GM12878 (cell line): ENCODE data around the gene CHMP1A. TPM values are rescaled to one million over a fixed set of nuclear protein-coding genes. Genes with fewer than 3 reads are reported as not detected.
A peak's percentile ranks its signal among the peaks of the same experiment; 100 is the strongest.

Experiments
- ATAC-seq: fragments of 200-7000 bp; cut with Tn5 transposase; 3 replicates; pipeline ENCODE4 v1.9.1; 2020; ENCODE audit warnings: mild to moderate bottlenecking, moderate library complexity
- BruUV-seq: library from RNA; stranded (reverse); fragments of 400-500 nt; replicated peaks from 2 replicates; lab custom pipeline; 2021; lab: Mats Ljungman, UMichigan
- CTCF ChIA-PET: fragments of 300-600 bp; sonication (Branson Sonifier 250); formaldehyde crosslinking; extraction: SDS; loops from one replicate; lab custom pipeline; 2021; ENCODE audit warnings: inconsistent platforms; lab: Yijun Ruan, JAX
- POLR2A ChIA-PET: fragments of 350-600 bp; formaldehyde crosslinking; extraction: SDS; loops from one replicate; lab custom pipeline; 2021; ENCODE audit warnings: inconsistent platforms; lab: Charles Lee
- RAD21 ChIA-PET: fragments of 300-600 bp; sonication (Branson Sonifier 250); formaldehyde crosslinking; loops from one replicate; lab custom pipeline; 2023; ENCODE audit warnings: antibody characterized with exemption; ENCODE audit not compliant: unreplicated experiment; lab: Charles Lee
- SMC1A ChIA-PET: fragments of 300-600 bp; sonication (Branson Sonifier 250); formaldehyde crosslinking; loops from one replicate; lab custom pipeline; 2023; ENCODE audit not compliant: unreplicated experiment, uncharacterized antibody; lab: Charles Lee
- DNase-seq: peaks from one replicate; pipeline ENCODE4 v3.0.0-alpha.2; 2011; ENCODE audit warnings: low read depth, low spot score
- FAIRE-seq: peaks from 3 replicates; lab custom pipeline; 2011; peaks lifted over from hg19 to GRCh38; lab: Jason Lieb, UNC
- H2AFZ ChIP-seq: 2 replicates; pipeline ENCODE4 v1.6.0; 2011; ENCODE audit warnings: low read depth, low read length, control low read depth; ENCODE audit not compliant: control insufficient read depth
- H3K27ac ChIP-seq: 2 replicates; pipeline ENCODE4 v1.5.1; 2011; ENCODE audit warnings: control low read depth; ENCODE audit not compliant: control insufficient read depth, insufficient read depth
- H3K27me3 ChIP-seq, 2 experiments: replicated peaks in 1 of 2; 2 replicates each; pipeline versions ENCODE4 v1.6.0 to v1.6.1; 2011; ENCODE audit warnings: low read length in 1 of 2; ENCODE audit not compliant: control insufficient read depth in 2 of 2, insufficient read depth in 2 of 2
- H3K36me3 ChIP-seq, 2 experiments: 2 replicates each; pipeline ENCODE4 v1.5.1; 2011; ENCODE audit warnings: low read length in 1 of 2; ENCODE audit not compliant: control insufficient read depth in 2 of 2, insufficient read depth in 2 of 2
- H3K4me1 ChIP-seq: 2 replicates; pipeline ENCODE4 v1.6.1; 2011; ENCODE audit warnings: mild to moderate bottlenecking, low read length, moderate library complexity, mixed read lengths; ENCODE audit not compliant: control insufficient read depth, insufficient read depth
- H3K4me2 ChIP-seq: 2 replicates; pipeline ENCODE4 v1.6.0; 2011; ENCODE audit warnings: control low read depth; ENCODE audit not compliant: control insufficient read depth, insufficient read depth
- H3K4me3 ChIP-seq: fragments of 200-600 bp; sonication (generic); 2 replicates; pipeline ENCODE4 v1.5.1; 2016
- H3K79me2 ChIP-seq: 2 replicates; pipeline ENCODE4 v1.6.0; 2011; ENCODE audit warnings: low read length; ENCODE audit not compliant: control insufficient read depth, insufficient read depth
- H3K9ac ChIP-seq: 2 replicates; pipeline ENCODE4 v1.8.0; 2011; ENCODE audit warnings: low read length, control low read depth, mixed read lengths; ENCODE audit not compliant: control insufficient read depth, insufficient read depth
- H3K9me3 ChIP-seq: replicated peaks from 3 replicates; pipeline ENCODE4 v1.5.1; 2011; ENCODE audit warnings: mild to moderate bottlenecking, low read length; ENCODE audit not compliant: control insufficient read depth, insufficient read depth
- H4K20me1 ChIP-seq: 2 replicates; pipeline ENCODE4 v1.6.0; 2011; ENCODE audit not compliant: control insufficient read depth, insufficient read depth
- E2F8 ChIP-seq: fragments of 450-650 bp; IDR thresholded peaks from 2 replicates; pipeline ENCODE4 v1.6.1; 2018; ENCODE audit warnings: mild to moderate bottlenecking, low read depth, moderate library complexity; ENCODE audit not compliant: partially characterized antibody
- EGR1 ChIP-seq, 2 experiments: IDR thresholded peaks; 1 replicate in 1 of 2; 2 replicates in 1 of 2; pipeline ENCODE4 v1.6.1; 2011 to 2012; ENCODE audit warnings: low read depth in 2 of 2, low read length in 2 of 2, borderline replicate concordance in 1 of 2, mild to moderate bottlenecking in 1 of 2, moderate library complexity in 1 of 2
- MEF2B ChIP-seq: fragments of 450-650 bp; IDR thresholded peaks from 2 replicates; pipeline ENCODE4 v1.6.1; 2018; ENCODE audit warnings: mild to moderate bottlenecking, moderate library complexity; ENCODE audit not compliant: partially characterized antibody, poor library complexity, severe bottlenecking
- NR2F1 ChIP-seq: fragments of 450-650 bp; conservative IDR thresholded peaks from 2 replicates; pipeline ENCODE4 v1.6.1; 2017; ENCODE audit warnings: mild to moderate bottlenecking
- RBBP5 ChIP-seq: fragments of 200-600 bp; sonication (generic); conservative IDR thresholded peaks from 2 replicates; pipeline ENCODE4 v1.6.1; 2016
- RFX5 ChIP-seq: IDR thresholded peaks from 2 replicates; pipeline ENCODE4 v1.6.1; 2011; ENCODE audit warnings: low read depth, low read length, improper control_type of control experiment
- TBL1XR1 ChIP-seq: IDR thresholded peaks from 2 replicates; pipeline ENCODE4 v1.6.1; 2012; ENCODE audit warnings: low read depth, low read length, improper control_type of control experiment
- TCF12 ChIP-seq: IDR thresholded peaks from 2 replicates; pipeline ENCODE4 v1.6.1; 2011; ENCODE audit warnings: low read depth, mild to moderate bottlenecking, low read length
- WGBS: methylation state at CpG from one replicate; pipeline ENCODE4 v1.1.6; 2016; ENCODE audit warnings: low lambda C conversion rate; ENCODE audit not compliant: insufficient replicate concordance, insufficient coverage; ENCODE audit errors: missing lambda C conversion rate; 5-methylcytosine and 5-hydroxymethylcytosine counted together
- in situ Hi-C: fragments of 300-500 bp; cut with MboI; formaldehyde crosslinking; loops from 9 replicates; pipeline ENCODE4 v1.14.3; 2018; ENCODE audit warnings: mixed read lengths
- intact Hi-C: fragments of 100-400 bp; cut with micrococcal nuclease; formaldehyde crosslinking; loops from one replicate; pipeline ENCODE4 v1.14.2; 2022; ENCODE audit not compliant: unreplicated experiment
- polyA plus RNA-seq, 11 experiments: library from polyadenylated mRNA; depleted of rRNA in 4 of 11; unstranded in 6 of 11; stranded (reverse) in 5 of 11; fragments of >200 nt; fragmentation: Nextera tagmentation in 4 of 11; fragmentation: Illumina TruSeq in 1 of 11; extraction: Ambion mirVana in 4 of 11; extraction: Trizol in 1 of 11; gene quantifications; 1 replicate in 1 of 11; 2 replicates in 10 of 11; pipeline versions ENCODE4 v1.2.1 to v1.2.3, GENCODE V29; 2011 to 2016; ENCODE audit warnings: inconsistent platforms in 2 of 11, missing spikeins in 2 of 11, low read depth in 1 of 11
- total RNA-seq, 4 experiments: library from RNA; depleted of rRNA in 3 of 4; stranded (reverse); fragments of >200 nt in 3 of 4; fragmentation: Illumina TruSeq in 1 of 4; extraction: Trizol in 1 of 4; gene quantifications; 2 replicates each; pipeline versions ENCODE4 v1.2.1 to v1.2.3, GENCODE V29; 2013 to 2021

Gene CHMP1A
- total and polyA plus RNA-seq, 10 of the 15 experiments (the other 5 are each of a cell fraction or from before 2014, with no cell fraction given), result 1.0 to 86.7 (median 54.7) TPM

GRCh38 chr16:89658221-89658879 is 842 bp upstream of the CHMP1A start:
- FAIRE-seq (no peak), DNase-seq (no peak), ATAC-seq (peak; percentile 34)
- Histone ChIP-seq H3K27me3 (no peaks in the 10 kb centered on the region), H3K4me3 (peak overlapping the region; percentile 97), H4K20me1 (no peaks in the 10 kb centered on the region), H3K36me3 (peaks cover 0 to 2% of the 10 kb centered on the region in 2 experiments; a peak in 1 of 4 replicates), H3K4me2 (peak overlapping the region; percentile 94), H3K9ac (peak overlapping the region; percentile 95), H3K9me3 (no peaks in the 10 kb centered on the region), H3K27ac (peak overlapping the region; percentile 85), H2AFZ (peak overlapping the region; percentile 97), H3K4me1 (peaks cover 14% of the 10 kb centered on the region), H3K79me2 (peaks cover 44% of the 10 kb centered on the region)
- BruUV-seq, result no TSS peak
- POLR2A ChIA-PET, result no interaction called here
- TF ChIP-seq MEF2B (no peak), EGR1 (IDR thresholded peaks at IDR 0.05; ENCODE audit: borderline replicate concordance in 1 of 2, low read depth in 2 of 2, low read length in 2 of 2) (no peak), NR2F1 (no peak), TBL1XR1 (no peak), RBBP5 (no peak), E2F8 (no peak), RFX5 (no peak), TCF12 (no peak)
- 15% methylated on average over 27 of the region's 27 CpGs for WGBS
- RAD21 ChIA-PET, result interaction anchor here (0.7 to 1.1 kb wide), 3 partner anchors 25 to 42 kb away, joined by 3 to 5 read pairs (median 3); no protein-coding TSS in a partner anchor
- SMC1A ChIA-PET, result interaction anchor here (0.7 to 2.4 kb wide), 2 partner anchors 28 to 42 kb away, joined by 3 to 6 read pairs; partner anchors contain the start of gene CDK10
- intact Hi-C loops (no loop called here), in situ Hi-C loops (no loop called here)
- CTCF ChIA-PET, result interaction anchor here (1.0 to 1.8 kb wide), 3 partner anchors 39 to 42 kb away, joined by 3 to 11 read pairs (median 4); no protein-coding TSS in a partner anchor
